ENCODE data around the gene CLUH.

CLUH gene

DNA sequence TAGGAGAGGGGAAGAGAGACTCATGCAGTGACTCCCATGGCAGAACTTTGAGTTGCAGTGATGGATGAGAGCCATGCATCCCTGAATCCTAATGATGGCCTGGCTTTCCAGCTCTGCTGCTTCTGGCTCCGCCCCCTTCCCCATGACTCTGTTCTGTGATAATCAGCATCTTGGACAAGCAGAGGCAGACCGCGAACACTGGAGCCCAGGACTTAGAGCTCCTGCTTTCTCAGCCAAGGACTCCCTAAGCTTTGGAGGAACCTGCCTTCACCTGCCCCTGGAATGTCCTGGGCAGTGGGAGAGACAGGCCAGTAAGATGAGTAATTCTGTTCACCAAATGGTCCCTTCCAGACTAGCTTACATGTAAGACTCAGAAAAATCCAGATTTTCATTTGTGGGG is 25.4 kb upstream of the CLUH start:
- Histone ChIP-seq H3K27me3 (ENCODE audit: insufficient read depth, low read depth, severe bottlenecking) (no peaks in the 10 kb centered on the region), H3K36me3 (peaks cover 24% of the 10 kb centered on the region), H3K9me3 (ENCODE audit: severe bottlenecking) (no peaks in the 10 kb centered on the region), H3K27ac (no peak overlapping the region), H3K4me3 (ENCODE audit: low read depth, low read length) (no peak overlapping the region)
- DNase-seq, result peak; percentile 32
- TF ChIP-seq, protein P1, sequence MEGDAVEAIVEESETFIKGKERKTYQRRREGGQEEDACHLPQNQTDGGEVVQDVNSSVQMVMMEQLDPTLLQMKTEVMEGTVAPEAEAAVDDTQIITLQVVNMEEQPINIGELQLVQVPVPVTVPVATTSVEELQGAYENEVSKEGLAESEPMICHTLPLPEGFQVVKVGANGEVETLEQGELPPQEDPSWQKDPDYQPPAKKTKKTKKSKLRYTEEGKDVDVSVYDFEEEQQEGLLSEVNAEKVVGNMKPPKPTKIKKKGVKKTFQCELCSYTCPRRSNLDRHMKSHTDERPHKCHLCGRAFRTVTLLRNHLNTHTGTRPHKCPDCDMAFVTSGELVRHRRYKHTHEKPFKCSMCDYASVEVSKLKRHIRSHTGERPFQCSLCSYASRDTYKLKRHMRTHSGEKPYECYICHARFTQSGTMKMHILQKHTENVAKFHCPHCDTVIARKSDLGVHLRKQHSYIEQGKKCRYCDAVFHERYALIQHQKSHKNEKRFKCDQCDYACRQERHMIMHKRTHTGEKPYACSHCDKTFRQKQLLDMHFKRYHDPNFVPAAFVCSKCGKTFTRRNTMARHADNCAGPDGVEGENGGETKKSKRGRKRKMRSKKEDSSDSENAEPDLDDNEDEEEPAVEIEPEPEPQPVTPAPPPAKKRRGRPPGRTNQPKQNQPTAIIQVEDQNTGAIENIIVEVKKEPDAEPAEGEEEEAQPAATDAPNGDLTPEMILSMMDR (IDR thresholded peaks at IDR 0.05; ENCODE audit: low read depth, low read length), result no peak

- Histone ChIP-seq H3K27ac (no peak overlapping the region), H3K36me3 (peaks cover 27% of the 10 kb centered on the region), H3K4me3 (ENCODE audit: low read depth, low read length) (no peak overlapping the region), H3K27me3 (ENCODE audit: insufficient read depth, low read depth, severe bottlenecking) (no peaks in the 10 kb centered on the region), H3K9me3 (ENCODE audit: severe bottlenecking) (no peaks in the 10 kb centered on the region)
- DNase-seq, result no peak
- TF ChIP-seq, protein P1 (IDR thresholded peaks at IDR 0.05; ENCODE audit: low read depth, low read length), result no peak
Measured at GRCh38 chr17:2735896-2736295, 24.3 kb upstream of the CLUH start.

DNA sequence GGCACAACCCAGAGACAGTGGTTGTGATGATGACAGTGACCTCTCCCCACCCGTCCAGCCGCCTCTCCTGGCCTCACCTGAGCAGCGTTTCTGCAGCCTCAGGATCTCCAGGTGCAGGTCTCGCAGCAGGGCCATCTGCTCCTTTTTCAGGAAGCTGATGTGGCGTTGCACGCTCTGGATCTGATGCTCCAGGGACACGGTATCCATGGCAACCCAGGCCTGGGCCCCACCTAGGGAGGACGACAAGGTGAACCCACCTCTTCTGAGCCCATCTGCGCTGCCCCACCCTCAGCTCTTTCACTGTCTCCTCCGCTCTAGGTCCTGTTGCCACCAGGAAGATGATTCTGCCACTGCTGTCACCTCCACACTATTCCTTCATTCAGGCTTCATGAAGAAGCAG is 23.4 kb upstream of the CLUH start:
- Histone ChIP-seq H3K27ac (no peak overlapping the region), H3K4me3 (ENCODE audit: low read depth, low read length) (no peak overlapping the region), H3K36me3 (peaks cover 35% of the 10 kb centered on the region), H3K27me3 (ENCODE audit: insufficient read depth, low read depth, severe bottlenecking) (no peaks in the 10 kb centered on the region), H3K9me3 (ENCODE audit: severe bottlenecking) (no peaks in the 10 kb centered on the region)
- no peak for DNase-seq
- TF ChIP-seq, protein P1 (IDR thresholded peaks at IDR 0.05; ENCODE audit: low read depth, low read length), result no peak

GRCh38 chr17:2731807-2732206 is 20.2 kb upstream of the CLUH start:
- no peak for DNase-seq
- no peak overlapping the region for H3K4me3 ChIP-seq (ENCODE audit: low read depth, low read length)
- TF ChIP-seq, protein P1 (IDR thresholded peaks at IDR 0.05; ENCODE audit: low read depth, low read length), result no peak

GRCh38 chr17:2730764-2731353 is 19.3 kb upstream of the CLUH start:
- Histone ChIP-seq H3K4me3 (ENCODE audit: low read depth, low read length) (no peak overlapping the region), H3K36me3 (peaks cover 44% of the 10 kb centered on the region), H3K9me3 (ENCODE audit: severe bottlenecking) (no peaks in the 10 kb centered on the region), H3K27me3 (ENCODE audit: insufficient read depth, low read depth, severe bottlenecking) (no peaks in the 10 kb centered on the region), H3K27ac (no peak overlapping the region)
- TF ChIP-seq, protein P1 (IDR thresholded peaks at IDR 0.05; ENCODE audit: low read depth, low read length), result no peak
- no peak for DNase-seq

More at GRCh38 chr17:2731807-2732206, 20.2 kb upstream of the CLUH start:
- Histone ChIP-seq H3K36me3 (peaks cover 46% of the 10 kb centered on the region), H3K27ac (no peak overlapping the region), H3K9me3 (ENCODE audit: severe bottlenecking) (no peaks in the 10 kb centered on the region), H3K27me3 (ENCODE audit: insufficient read depth, low read depth, severe bottlenecking) (no peaks in the 10 kb centered on the region)

- Histone ChIP-seq H3K9me3 (ENCODE audit: severe bottlenecking) (no peaks in the 10 kb centered on the region), H3K27ac (no peak overlapping the region), H3K36me3 (peaks cover 10% of the 10 kb centered on the region), H3K27me3 (ENCODE audit: insufficient read depth, low read depth, severe bottlenecking) (no peaks in the 10 kb centered on the region), H3K4me3 (ENCODE audit: low read depth, low read length) (no peak overlapping the region)
- TF ChIP-seq, protein P1 (IDR thresholded peaks at IDR 0.05; ENCODE audit: low read depth, low read length), result no peak
- DNase-seq, result no peak
Measured at GRCh38 chr17:2724784-2725164, 13.2 kb upstream of the CLUH start.

Measured in WERI-Rb-1 (cell line).